ENCODE measurements around the gene FGF14. TPM values are rescaled to one million over a fixed set of nuclear protein-coding genes. Genes with fewer than 3 reads are reported as not detected.

The FGF14 gene
- total and polyA plus RNA-seq, 2 donors from 2014 or later = 0.47 to 3.3 TPM

- TF ChIP-seq CTCF (IDR thresholded peaks at IDR 0.05; ENCODE audit: borderline replicate concordance, extremely low read depth, insufficient read depth) = no peak
- H3K36me3 ChIP-seq (ENCODE audit: control insufficient read depth in 2 of 3, insufficient read depth in 3 of 3, low read length in 3 of 3) = no peaks in the 10 kb centered on the region
- no peak for DNase-seq
- H3K27me3 ChIP-seq (ENCODE audit: control insufficient read depth, insufficient read depth, low read length) = no peaks in the 10 kb centered on the region
- no peak overlapping the region for H3K4me3 ChIP-seq (ENCODE audit: low read length in 3 of 3)
- no peak overlapping the region for H3K9ac ChIP-seq (ENCODE audit: low read length in 3 of 3)
- H3K9me3 ChIP-seq (ENCODE audit: control insufficient read depth in 2 of 3, insufficient read depth in 1 of 3, low read length in 3 of 3) = no peaks in the 10 kb centered on the region
- H3K4me1 ChIP-seq (ENCODE audit: control insufficient read depth in 2 of 3, insufficient read depth in 2 of 3, low read depth in 1 of 3, low read length in 3 of 3) = no peaks in the 10 kb centered on the region
- intact Hi-C loops (cut with DNase I) = no loop called here
- H3K27ac ChIP-seq (ENCODE audit: low read depth in 2 of 2, low read length in 2 of 2) = no peak overlapping the region
- FAIRE-seq = no peak
Observed at GRCh38 chr13:101746513-101746912, 655.3 kb downstream of the FGF14 start.

DNA sequence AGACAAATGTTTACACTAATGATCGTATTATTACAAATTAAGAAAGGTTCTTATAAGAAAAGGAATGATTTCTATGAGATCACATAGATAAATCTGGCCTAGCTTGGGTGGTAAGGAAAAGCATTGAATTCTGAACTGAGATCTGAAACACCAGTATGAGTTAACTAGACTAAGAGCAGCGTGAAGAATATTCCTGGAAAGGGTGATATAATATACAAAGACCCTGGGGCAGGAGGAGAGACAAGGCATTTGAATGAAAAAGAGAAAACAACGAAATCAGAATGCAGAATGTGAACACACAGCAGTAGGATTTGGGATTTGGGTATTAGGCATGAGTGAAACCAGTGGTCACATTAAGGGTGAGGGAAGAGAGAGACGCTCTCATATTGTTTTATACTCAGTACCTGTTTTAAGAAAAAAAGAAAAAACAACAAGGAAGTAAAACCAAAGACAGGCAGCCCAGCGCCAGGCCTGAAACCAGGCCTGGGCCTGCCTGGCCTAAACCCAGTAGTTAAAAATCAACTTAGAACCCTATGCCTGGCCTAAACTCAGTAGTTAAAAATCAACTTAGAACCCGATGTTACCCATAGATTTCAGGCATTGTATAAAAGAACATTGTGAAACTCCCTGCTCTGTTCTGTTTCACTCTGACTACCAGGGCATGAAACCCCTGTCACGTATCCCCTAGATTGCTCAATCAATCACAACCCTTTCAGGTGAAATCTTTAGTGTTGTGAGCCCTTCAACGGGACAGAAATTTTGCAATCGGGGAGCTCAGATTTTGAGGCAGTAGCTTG lies 662.3 kb downstream of the FGF14 start:
- no peak for TF ChIP-seq CTCF (IDR thresholded peaks at IDR 0.05; ENCODE audit: borderline replicate concordance, extremely low read depth, insufficient read depth)
- peak in 2 of 5 donors; percentile 15 to 20 for DNase-seq

DNA sequence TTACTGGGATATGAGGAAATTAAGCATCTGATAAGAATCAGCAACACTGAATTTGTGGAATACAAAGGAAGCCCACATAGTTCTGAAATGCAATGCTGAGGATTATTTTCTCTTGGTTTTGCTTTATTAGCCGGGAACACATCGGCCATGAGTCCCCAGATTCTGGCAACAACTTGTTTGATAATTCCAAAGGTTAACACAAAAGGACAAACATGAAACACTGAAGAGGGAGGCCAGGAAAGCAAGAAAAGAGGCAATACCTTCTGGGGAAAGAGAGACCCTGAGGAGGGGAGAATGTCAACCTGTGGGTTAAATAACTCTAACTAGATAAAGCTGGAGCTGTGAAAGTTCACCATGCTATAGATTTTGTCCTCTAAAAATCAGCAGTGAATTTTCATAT lies 663.5 kb downstream of the FGF14 start:
- Histone ChIP-seq H3K36me3 (ENCODE audit: control insufficient read depth in 2 of 3, insufficient read depth in 3 of 3, low read length in 3 of 3) (no peaks in the 10 kb centered on the region), H3K27ac (ENCODE audit: low read depth in 2 of 2, low read length in 2 of 2) (no peak overlapping the region), H3K9ac (ENCODE audit: low read length in 3 of 3) (no peak overlapping the region), H3K27me3 (ENCODE audit: control insufficient read depth, insufficient read depth, low read length) (no peaks in the 10 kb centered on the region), H3K4me3 (ENCODE audit: low read length in 3 of 3) (no peak overlapping the region), H3K4me1 (ENCODE audit: control insufficient read depth in 2 of 3, insufficient read depth in 2 of 3, low read depth in 1 of 3, low read length in 3 of 3) (peaks cover 0 to 15% (median 4%) of the 10 kb centered on the region in 3 donors), H3K9me3 (ENCODE audit: control insufficient read depth in 2 of 3, insufficient read depth in 1 of 3, low read length in 3 of 3) (peaks cover 0 to 4% (median 0%) of the 10 kb centered on the region in 3 donors)
- no peak for TF ChIP-seq CTCF (IDR thresholded peaks at IDR 0.05; ENCODE audit: borderline replicate concordance, extremely low read depth, insufficient read depth)
- FAIRE-seq (no peak), DNase-seq (no peak)
- intact Hi-C loops (cut with DNase I) = no loop called here

More for the DNA sequence above, 662.3 kb downstream of the FGF14 start:
- Histone ChIP-seq H3K4me3 (ENCODE audit: low read length in 3 of 3) (peak overlapping the region in 2 of 3 donors; percentile 0 to 32), H3K36me3 (ENCODE audit: control insufficient read depth in 2 of 3, insufficient read depth in 3 of 3, low read length in 3 of 3) (no peaks in the 10 kb centered on the region), H3K9me3 (ENCODE audit: control insufficient read depth in 2 of 3, insufficient read depth in 1 of 3, low read length in 3 of 3) (peaks cover 0 to 4% (median 0%) of the 10 kb centered on the region in 3 donors), H3K27ac (ENCODE audit: low read depth in 2 of 2, low read length in 2 of 2) (peak overlapping the region; percentile 56 to 60), H3K4me1 (ENCODE audit: control insufficient read depth in 2 of 3, insufficient read depth in 2 of 3, low read depth in 1 of 3, low read length in 3 of 3) (peaks cover 0 to 15% (median 4%) of the 10 kb centered on the region in 3 donors), H3K9ac (ENCODE audit: low read length in 3 of 3) (no peak overlapping the region), H3K27me3 (ENCODE audit: control insufficient read depth, insufficient read depth, low read length) (no peaks in the 10 kb centered on the region)
- FAIRE-seq = peak; percentile 90
- intact Hi-C loops (cut with DNase I) = no loop called here

Measured in kidney (tissue), 14 donors.